GM18861 (cell line): ENCODE measurements around the gene ST6GALNAC3.

Experiments
- ATAC-seq: cut with Tn5 transposase; IDR thresholded peaks from one replicate; pipeline ENCODE4 v1.9.1; 2021; ENCODE audit not compliant: unreplicated experiment

ST6GALNAC3 gene

GRCh38 chr1:76186554-76187170 is 112.1 kb downstream of the ST6GALNAC3 start:
- no peak for ATAC-seq

GRCh38 chr1:76187436-76187835 is 112.9 kb downstream of the ST6GALNAC3 start:
- ATAC-seq = no peak

GRCh38 chr1:76189310-76189709 is 114.8 kb downstream of the ST6GALNAC3 start:
- no peak for ATAC-seq

GRCh38 chr1:76190749-76191424 is 116.3 kb downstream of the ST6GALNAC3 start:
- peak; percentile 66 for ATAC-seq

GRCh38 chr1:76191561-76191960 is 117.0 kb downstream of the ST6GALNAC3 start:
- peak; percentile 28 for ATAC-seq

- ATAC-seq = no peak
Observed at GRCh38 chr1:76198452-76198851, 123.9 kb downstream of the ST6GALNAC3 start.

- ATAC-seq = no peak
Observed at GRCh38 chr1:76202670-76203069, 128.1 kb downstream of the ST6GALNAC3 start.

- no peak for ATAC-seq
Observed at GRCh38 chr1:76203127-76203526, 128.6 kb downstream of the ST6GALNAC3 start.

- no peak for ATAC-seq
Observed at GRCh38 chr1:76209238-76209637, 134.7 kb downstream of the ST6GALNAC3 start.

GRCh38 chr1:76209648-76210047 is 135.1 kb downstream of the ST6GALNAC3 start:
- no peak for ATAC-seq

- ATAC-seq = no peak
Observed at GRCh38 chr1:76210160-76210559, 135.6 kb downstream of the ST6GALNAC3 start.

GRCh38 chr1:76218888-76219287 is 144.3 kb downstream of the ST6GALNAC3 start:
- no peak for ATAC-seq

GRCh38 chr1:76219366-76219818 is 144.8 kb downstream of the ST6GALNAC3 start:
- peak; percentile 67 for ATAC-seq

- ATAC-seq = no peak
Observed at GRCh38 chr1:76224752-76225151, 150.2 kb downstream of the ST6GALNAC3 start.

- no peak for ATAC-seq
Observed at GRCh38 chr1:76225526-76225925, 151.0 kb downstream of the ST6GALNAC3 start.

GRCh38 chr1:76227621-76228020 is 153.1 kb downstream of the ST6GALNAC3 start:
- ATAC-seq = no peak

GRCh38 chr1:76229279-76230005 is 154.9 kb downstream of the ST6GALNAC3 start:
- ATAC-seq = no peak

GRCh38 chr1:76230842-76231281 is 156.3 kb downstream of the ST6GALNAC3 start:
- ATAC-seq = no peak

- ATAC-seq = no peak
Observed at GRCh38 chr1:76231320-76231719, 156.8 kb downstream of the ST6GALNAC3 start.

- ATAC-seq = no peak
Observed at GRCh38 chr1:76232666-76233065, 158.1 kb downstream of the ST6GALNAC3 start.

- no peak for ATAC-seq
Observed at GRCh38 chr1:76234061-76234460, 159.5 kb downstream of the ST6GALNAC3 start.

- no peak for ATAC-seq
Observed at GRCh38 chr1:76237211-76237610, 162.7 kb downstream of the ST6GALNAC3 start.
